ENCODE results near the gene CSF1R. TPM values are rescaled to one million over a fixed set of nuclear protein-coding genes. Genes with fewer than 3 reads are reported as not detected.

CSF1R gene
- total RNA-seq, 4 donors from 2014 or later, result 24.9 to 51.7 (median 31.5) TPM

DNA sequence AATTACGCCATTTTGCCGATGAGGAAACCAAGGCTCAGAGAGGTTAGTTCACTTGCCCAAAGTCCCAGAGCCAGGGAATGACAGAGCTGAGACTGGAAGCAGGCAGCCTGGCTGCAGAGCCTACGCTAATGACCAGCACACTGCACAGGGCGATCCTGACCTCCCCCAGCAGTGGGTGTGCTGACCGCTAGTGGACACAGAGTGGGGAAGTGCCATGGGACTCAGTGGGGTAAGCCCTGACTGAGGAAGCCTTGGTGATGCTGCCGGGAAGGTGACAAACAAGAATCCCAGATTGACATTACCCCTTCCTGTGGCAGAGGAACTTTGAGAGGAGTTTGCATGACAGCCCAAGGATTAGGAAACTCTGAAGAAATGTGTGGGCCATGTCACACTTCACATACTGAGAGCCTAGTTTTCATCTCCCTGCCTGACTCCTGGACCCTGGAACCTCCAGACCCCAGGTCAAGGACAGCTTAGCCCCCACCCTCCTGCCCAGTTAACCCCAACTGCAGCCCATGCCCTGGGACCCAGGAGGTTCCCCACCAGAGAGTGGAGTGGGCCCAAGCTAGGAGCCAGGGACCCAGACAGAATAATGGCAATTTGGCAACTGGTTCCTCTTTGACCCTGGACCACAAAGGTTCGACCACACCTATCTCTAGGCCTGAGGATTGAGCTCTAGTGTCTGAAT, 19.7 kb upstream of the CSF1R start:
- H3K27ac ChIP-seq (replicated peaks in 1 of 4), result no peak overlapping the region
- H3K4me1 ChIP-seq, result peaks cover 0 to 16% (median 10%) of the 10 kb centered on the region in 4 donors
- DNase-seq (ENCODE audit: extremely low spot score), result peak; percentile 62
- TF ChIP-seq, protein P1, sequence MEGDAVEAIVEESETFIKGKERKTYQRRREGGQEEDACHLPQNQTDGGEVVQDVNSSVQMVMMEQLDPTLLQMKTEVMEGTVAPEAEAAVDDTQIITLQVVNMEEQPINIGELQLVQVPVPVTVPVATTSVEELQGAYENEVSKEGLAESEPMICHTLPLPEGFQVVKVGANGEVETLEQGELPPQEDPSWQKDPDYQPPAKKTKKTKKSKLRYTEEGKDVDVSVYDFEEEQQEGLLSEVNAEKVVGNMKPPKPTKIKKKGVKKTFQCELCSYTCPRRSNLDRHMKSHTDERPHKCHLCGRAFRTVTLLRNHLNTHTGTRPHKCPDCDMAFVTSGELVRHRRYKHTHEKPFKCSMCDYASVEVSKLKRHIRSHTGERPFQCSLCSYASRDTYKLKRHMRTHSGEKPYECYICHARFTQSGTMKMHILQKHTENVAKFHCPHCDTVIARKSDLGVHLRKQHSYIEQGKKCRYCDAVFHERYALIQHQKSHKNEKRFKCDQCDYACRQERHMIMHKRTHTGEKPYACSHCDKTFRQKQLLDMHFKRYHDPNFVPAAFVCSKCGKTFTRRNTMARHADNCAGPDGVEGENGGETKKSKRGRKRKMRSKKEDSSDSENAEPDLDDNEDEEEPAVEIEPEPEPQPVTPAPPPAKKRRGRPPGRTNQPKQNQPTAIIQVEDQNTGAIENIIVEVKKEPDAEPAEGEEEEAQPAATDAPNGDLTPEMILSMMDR (IDR thresholded peaks at IDR 0.05), result no peak
- TF ChIP-seq EP300 (IDR thresholded peaks at IDR 0.05), result no peak
- TF ChIP-seq POLR2AphosphoS5 (IDR thresholded peaks at IDR 0.05), result no peak
- TF ChIP-seq POLR2A (IDR thresholded peaks at IDR 0.05; ENCODE audit: low read depth), result no peak
- intact Hi-C loops (cut with DNase I), result no loop called here
- no peaks in the 10 kb centered on the region for H3K36me3 ChIP-seq
- no peaks in the 10 kb centered on the region for H3K9me3 ChIP-seq
- no peaks in the 10 kb centered on the region for H3K27me3 ChIP-seq
- H3K4me3 ChIP-seq, result no peak overlapping the region
- WGBS, result 79% methylated on average over 5 of the region's 7 CpGs

DNA sequence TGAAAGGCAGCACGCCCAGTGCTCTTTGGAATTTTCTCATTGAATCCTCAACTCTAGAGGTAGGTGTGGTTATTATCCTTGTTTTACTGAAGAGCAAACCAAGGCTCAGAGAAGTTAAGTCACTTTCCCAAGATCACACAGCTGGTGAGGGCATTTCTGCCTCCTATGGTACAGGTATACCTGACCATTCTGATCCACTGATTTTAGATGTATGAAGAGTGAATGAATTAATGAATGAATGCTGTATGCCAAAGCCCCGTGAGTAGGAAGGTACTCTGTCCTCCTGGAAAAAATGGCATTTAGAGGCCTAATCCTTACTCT, 18.2 kb upstream of the CSF1R start:
- H3K27me3 ChIP-seq, result no peaks in the 10 kb centered on the region
- peaks cover 0 to 16% (median 10%) of the 10 kb centered on the region in 4 donors for H3K4me1 ChIP-seq
- H3K36me3 ChIP-seq, result no peaks in the 10 kb centered on the region
- no peak for DNase-seq (ENCODE audit: extremely low spot score)
- no peak overlapping the region for H3K27ac ChIP-seq (replicated peaks in 1 of 4)
- intact Hi-C loops (cut with DNase I), result no loop called here
- no peak overlapping the region for H3K4me3 ChIP-seq
- 84% methylated on average over 2 of the region's 2 CpGs for WGBS
- no peak for TF ChIP-seq EP300 (IDR thresholded peaks at IDR 0.05)
- TF ChIP-seq POLR2A (IDR thresholded peaks at IDR 0.05; ENCODE audit: low read depth), result no peak
- no peaks in the 10 kb centered on the region for H3K9me3 ChIP-seq

DNA sequence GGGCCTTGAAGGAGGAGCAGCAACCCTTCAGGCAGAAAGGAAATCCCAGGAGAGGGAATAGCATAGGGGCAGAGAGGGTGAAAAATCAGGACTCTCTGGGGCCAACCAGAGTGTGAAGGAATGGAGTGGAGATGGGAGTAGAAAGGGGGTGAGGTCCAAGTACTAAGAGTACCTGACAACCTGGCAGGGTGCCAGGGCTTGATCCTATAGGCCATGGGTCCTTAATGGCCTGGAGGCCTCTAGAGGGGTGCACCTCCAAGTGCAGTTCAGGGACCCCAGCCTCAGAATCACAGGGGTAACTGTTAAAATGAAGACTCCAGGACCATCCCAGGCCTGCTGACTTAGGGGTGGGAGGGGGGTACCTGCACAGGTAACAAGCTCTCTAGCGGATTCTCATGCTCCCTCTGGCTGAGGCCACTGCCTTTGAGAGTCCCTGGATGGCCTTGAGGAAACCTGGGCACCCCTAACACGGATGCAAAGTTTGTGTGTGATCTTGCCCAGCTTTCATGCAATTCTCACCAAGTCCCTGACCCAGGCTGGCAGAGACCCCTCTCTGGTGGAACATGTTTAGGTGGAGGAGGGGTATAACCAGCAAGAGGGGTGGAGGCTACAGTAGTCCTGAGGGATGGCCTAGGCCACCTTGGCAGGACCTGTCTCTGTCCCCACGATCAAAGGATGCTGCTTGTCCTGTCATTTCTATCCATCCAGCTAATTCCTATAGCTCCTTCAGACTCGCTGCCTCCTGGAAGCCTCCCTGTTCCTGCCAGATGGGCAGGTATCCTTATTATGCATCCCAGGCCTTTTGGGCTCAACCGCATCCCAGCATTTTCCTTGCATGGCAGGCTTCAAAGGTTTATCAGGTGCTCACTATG, 17.6 kb upstream of the CSF1R start:
- 83% methylated on average over 3 of the region's 5 CpGs for WGBS
- DNase-seq (ENCODE audit: extremely low spot score), result peak; percentile 68

DNA sequence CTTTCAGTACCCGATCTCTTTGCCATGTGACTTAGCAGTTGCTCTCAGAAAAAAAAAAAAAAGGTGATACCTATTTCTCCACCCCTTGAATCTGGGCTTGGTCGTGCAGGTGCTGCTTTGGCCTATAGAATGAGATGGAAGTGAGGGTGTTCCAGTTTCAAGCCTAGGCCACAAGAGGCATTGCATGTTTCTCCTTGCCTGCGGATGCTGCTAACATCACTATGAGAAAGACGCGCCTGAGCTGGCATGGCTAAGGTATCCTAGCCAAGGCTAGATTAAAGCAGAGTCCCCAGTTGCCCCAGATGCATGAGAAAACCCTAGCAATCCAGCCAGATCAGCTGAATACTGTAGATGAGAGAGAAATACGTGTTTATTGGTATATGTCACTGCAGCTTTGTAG, 14.7 kb upstream of the CSF1R start:
- WGBS, result 84% methylated on average over 6 of the region's 6 CpGs
- TF ChIP-seq EP300 (IDR thresholded peaks at IDR 0.05) (no peak), POLR2A (IDR thresholded peaks at IDR 0.05; ENCODE audit: low read depth) (no peak), POLR2AphosphoS5 (IDR thresholded peaks at IDR 0.05) (no peak)
- TF ChIP-seq, protein P1 (IDR thresholded peaks at IDR 0.05), result no peak

More for the DNA sequence above, 17.6 kb upstream of the CSF1R start:
- no peak overlapping the region for H3K27ac ChIP-seq (replicated peaks in 1 of 4)
- intact Hi-C loops (cut with DNase I), result no loop called here
- H3K36me3 ChIP-seq, result no peaks in the 10 kb centered on the region
- no peaks in the 10 kb centered on the region for H3K27me3 ChIP-seq
- no peaks in the 10 kb centered on the region for H3K9me3 ChIP-seq
- no peak for TF ChIP-seq POLR2A (IDR thresholded peaks at IDR 0.05; ENCODE audit: low read depth)
- no peak for TF ChIP-seq POLR2AphosphoS5 (IDR thresholded peaks at IDR 0.05)
- TF ChIP-seq, protein P1 (IDR thresholded peaks at IDR 0.05), result no peak
- no peak for TF ChIP-seq EP300 (IDR thresholded peaks at IDR 0.05)
- peaks cover 0 to 16% (median 10%) of the 10 kb centered on the region in 4 donors for H3K4me1 ChIP-seq
- H3K4me3 ChIP-seq, result no peak overlapping the region

DNA sequence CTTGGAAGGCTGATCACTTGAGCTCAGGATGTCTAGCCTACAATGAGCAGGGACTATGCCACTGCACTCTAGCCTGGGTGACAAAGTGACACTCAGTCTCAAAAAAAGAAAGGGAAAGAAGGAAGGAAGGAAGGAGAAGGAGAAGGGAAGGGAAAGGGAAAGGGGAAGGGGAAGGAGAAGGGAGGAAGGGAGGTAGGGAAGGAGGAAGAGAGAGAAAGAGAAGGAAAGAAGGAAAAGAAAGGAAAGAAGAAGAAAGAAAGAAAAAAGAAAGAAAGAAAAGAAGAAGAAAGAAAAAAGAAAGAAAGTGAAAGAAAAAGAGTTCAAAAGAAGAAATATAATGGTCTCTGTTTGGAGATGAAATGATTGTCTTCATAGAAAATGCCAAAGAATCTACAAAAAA, 10.8 kb upstream of the CSF1R start:
- Histone ChIP-seq H3K27ac (replicated peaks in 1 of 4) (no peak overlapping the region), H3K36me3 (no peaks in the 10 kb centered on the region), H3K4me1 (no peaks in the 10 kb centered on the region), H3K9me3 (no peaks in the 10 kb centered on the region), H3K27me3 (no peaks in the 10 kb centered on the region), H3K4me3 (no peak overlapping the region)
- DNase-seq (ENCODE audit: extremely low spot score), result peak; percentile 24
- intact Hi-C loops (cut with DNase I), result no loop called here
- TF ChIP-seq, protein P1 (IDR thresholded peaks at IDR 0.05), result no peak
- TF ChIP-seq POLR2A (IDR thresholded peaks at IDR 0.05; ENCODE audit: low read depth) (no peak), POLR2AphosphoS5 (IDR thresholded peaks at IDR 0.05) (no peak), EP300 (IDR thresholded peaks at IDR 0.05) (no peak)

More for the DNA sequence above, 14.7 kb upstream of the CSF1R start:
- H3K27me3 ChIP-seq, result no peaks in the 10 kb centered on the region
- no peaks in the 10 kb centered on the region for H3K4me1 ChIP-seq
- H3K4me3 ChIP-seq, result no peak overlapping the region
- peak; percentile 29 for DNase-seq (ENCODE audit: extremely low spot score)
- intact Hi-C loops (cut with DNase I), result no loop called here
- no peaks in the 10 kb centered on the region for H3K9me3 ChIP-seq
- H3K27ac ChIP-seq (replicated peaks in 1 of 4), result no peak overlapping the region
- no peaks in the 10 kb centered on the region for H3K36me3 ChIP-seq

Measured in esophagus muscularis mucosa (tissue), 4 donors.